Karpas-422 (cell line): ENCODE measurements around the gene RNF31. TPM values are rescaled to one million over a fixed set of nuclear protein-coding genes. Genes with fewer than 3 reads are reported as not detected.

Source experiments
- DNase-seq: peaks from one replicate; pipeline ENCODE4 v3.0.0-alpha.2; 2015
- H2AFZ ChIP-seq: fragments of 200-600 bp; sonication (generic); 2 replicates; pipeline ENCODE4 v1.6.1; 2014; ENCODE audit warnings: antibody characterized with exemption, low read length, mixed read lengths
- H3K27ac ChIP-seq: fragments of 200-600 bp; sonication (generic); 2 replicates; pipeline ENCODE4 v1.5.1; 2014; ENCODE audit warnings: mild to moderate bottlenecking, low read length, moderate library complexity
- H3K27me3 ChIP-seq: fragments of 200-600 bp; sonication (generic); 2 replicates; pipeline ENCODE4 v1.6.1; 2014; ENCODE audit warnings: low read length, mixed read lengths
- H3K36me3 ChIP-seq: fragments of 200-600 bp; sonication (generic); 2 replicates; pipeline ENCODE4 v1.6.1; 2014; ENCODE audit warnings: low read length, mixed read lengths; ENCODE audit not compliant: insufficient read depth
- H3K4me1 ChIP-seq: fragments of 200-600 bp; sonication (generic); 2 replicates; pipeline ENCODE4 v1.6.1; 2014; ENCODE audit warnings: mild to moderate bottlenecking, low read length, mixed read lengths
- H3K4me2 ChIP-seq: fragments of 200-600 bp; sonication (generic); 2 replicates; pipeline ENCODE4 v1.6.1; 2014; ENCODE audit warnings: low read length, low read depth, mild to moderate bottlenecking; ENCODE audit not compliant: poor library complexity, severe bottlenecking
- H3K4me3 ChIP-seq: fragments of 200-600 bp; sonication (generic); 2 replicates; pipeline ENCODE4 v1.5.1; 2014; ENCODE audit warnings: mild to moderate bottlenecking, antibody characterized with exemption, low read length, mixed read lengths
- H3K79me2 ChIP-seq: fragments of 200-600 bp; sonication (generic); 2 replicates; pipeline ENCODE4 v1.6.1; 2014; ENCODE audit warnings: mild to moderate bottlenecking, low read length, mixed read lengths
- H3K9ac ChIP-seq: fragments of 200-600 bp; sonication (generic); 2 replicates; pipeline ENCODE4 v1.6.0; 2014; ENCODE audit warnings: low read length
- H3K9me2 ChIP-seq: fragments of 200-600 bp; sonication (generic), shearing (Covaris generic); replicated peaks from 2 replicates; pipeline ENCODE4 v1.6.0; 2014; ENCODE audit warnings: mild to moderate bottlenecking, low read length, moderate library complexity; ENCODE audit not compliant: insufficient read depth
- H3K9me3 ChIP-seq: fragments of 300-700, 200-600 bp; sonication (generic); 2 replicates; pipeline ENCODE4 v1.6.1; 2014; ENCODE audit warnings: low read length, mixed read lengths
- H4K20me1 ChIP-seq: fragments of 200-600 bp; sonication (generic); 2 replicates; pipeline ENCODE4 v1.6.1; 2014; ENCODE audit warnings: mild to moderate bottlenecking, antibody characterized with exemption, low read length, low read depth; ENCODE audit not compliant: insufficient read depth
- total RNA-seq: library from RNA; depleted of rRNA; stranded (reverse); fragments of >200 nt; shearing (Covaris generic); gene quantifications from 2 replicates; pipeline ENCODE4 v1.2.3, GENCODE V29; 2014; ENCODE audit warnings: low replicate concordance

Gene RNF31
- total RNA-seq, 1 experiment from 2014 or later: 82.0 TPM

GRCh38 chr14:24184104-24184970, 37.0 kb downstream of the RNF31 start:
- Histone ChIP-seq H3K27me3 (no peaks in the 10 kb centered on the region), H3K9ac (no peak overlapping the region), H3K4me2 (no peak overlapping the region), H3K4me3 (no peak overlapping the region), H3K79me2 (peaks cover 26% of the 10 kb centered on the region), H3K4me1 (peaks cover 18% of the 10 kb centered on the region), H3K36me3 (peaks cover 24% of the 10 kb centered on the region), H3K27ac (no peak overlapping the region), H4K20me1 (0 out of 2 replicates have a peak, but pooled peaks cover 4% of the 10 kb centered on the region), H3K9me2 (no peaks in the 10 kb centered on the region), H3K9me3 (no peaks in the 10 kb centered on the region), H2AFZ (no peak overlapping the region)
- DNase-seq: no peak

GRCh38 chr14:24185026-24185425, 37.7 kb downstream of the RNF31 start:
- peaks cover 25% of the 10 kb centered on the region for H3K4me1 ChIP-seq
- peaks cover 18% of the 10 kb centered on the region for H3K36me3 ChIP-seq
- no peaks in the 10 kb centered on the region for H3K9me3 ChIP-seq
- H3K9me2 ChIP-seq: no peaks in the 10 kb centered on the region
- no peak overlapping the region for H3K4me2 ChIP-seq
- no peak overlapping the region for H3K4me3 ChIP-seq
- no peak overlapping the region for H2AFZ ChIP-seq
- H3K79me2 ChIP-seq: peaks cover 26% of the 10 kb centered on the region
- H3K9ac ChIP-seq: no peak overlapping the region
- DNase-seq: no peak
- 0 out of 2 replicates have a peak, but pooled peaks cover under 1% of the 10 kb centered on the region for H4K20me1 ChIP-seq
- no peak overlapping the region for H3K27ac ChIP-seq
- no peaks in the 10 kb centered on the region for H3K27me3 ChIP-seq

GRCh38 chr14:24185741-24186140, 38.4 kb downstream of the RNF31 start:
- DNase-seq: no peak
- peaks cover 18% of the 10 kb centered on the region; the same call in 1 of the 2 replicates for H3K36me3 ChIP-seq

GRCh38 chr14:24186831-24187538, 39.7 kb downstream of the RNF31 start:
- Histone ChIP-seq H3K4me3 (peak overlapping the region; percentile 72; the same call in 1 of the 2 replicates), H3K4me1 (peaks cover 26% of the 10 kb centered on the region), H3K4me2 (peak overlapping the region; percentile 96), H2AFZ (no peak overlapping the region), H3K27me3 (no peaks in the 10 kb centered on the region), H3K9me2 (no peaks in the 10 kb centered on the region), H3K27ac (no peak overlapping the region), H3K36me3 (peaks cover 27% of the 10 kb centered on the region; the same call in 1 of the 2 replicates), H3K9me3 (no peaks in the 10 kb centered on the region), H4K20me1 (no peaks in the 10 kb centered on the region), H3K9ac (peak overlapping the region; percentile 82), H3K79me2 (peaks cover 36% of the 10 kb centered on the region)
- DNase-seq: no peak

More at GRCh38 chr14:24185741-24186140, 38.4 kb downstream of the RNF31 start:
- no peak overlapping the region for H2AFZ ChIP-seq
- H3K79me2 ChIP-seq: peaks cover 26% of the 10 kb centered on the region
- no peaks in the 10 kb centered on the region for H3K9me3 ChIP-seq
- no peaks in the 10 kb centered on the region for H3K9me2 ChIP-seq
- H3K27ac ChIP-seq: no peak overlapping the region
- H3K9ac ChIP-seq: no peak overlapping the region
- H4K20me1 ChIP-seq: no peaks in the 10 kb centered on the region
- H3K27me3 ChIP-seq: no peaks in the 10 kb centered on the region
- peaks cover 26% of the 10 kb centered on the region for H3K4me1 ChIP-seq
- H3K4me2 ChIP-seq: no peak overlapping the region
- no peak overlapping the region for H3K4me3 ChIP-seq

GRCh38 chr14:24187539-24187915, 40.2 kb downstream of the RNF31 start:
- H3K9me3 ChIP-seq: no peaks in the 10 kb centered on the region
- H3K27me3 ChIP-seq: no peaks in the 10 kb centered on the region
- H3K79me2 ChIP-seq: peaks cover 41% of the 10 kb centered on the region
- peak overlapping the region; percentile 82 for H3K9ac ChIP-seq
- peaks cover 26% of the 10 kb centered on the region for H3K4me1 ChIP-seq
- H3K4me3 ChIP-seq: peak overlapping the region; percentile 72
- H2AFZ ChIP-seq: no peak overlapping the region
- peaks cover 32% of the 10 kb centered on the region for H3K36me3 ChIP-seq
- H3K4me2 ChIP-seq: peak overlapping the region; percentile 96
- DNase-seq: no peak
- no peaks in the 10 kb centered on the region for H4K20me1 ChIP-seq
- H3K9me2 ChIP-seq: no peaks in the 10 kb centered on the region
- H3K27ac ChIP-seq: peak overlapping the region; percentile 44; the same call in 1 of the 2 replicates

- H3K9ac ChIP-seq: peak within 1 kb of the TSS; percentile 82
These were observed 41.2 kb downstream of the RNF31 start, which contains the start of gene IPO4 for GRCh38 chr14:24188251-24189058. TSS of gene IPO4 (minus strand) at chr14:24188816. CDS start at chr14:24188787, 29 bp downstream.

GRCh38 chr14:24189059-24189375, 41.7 kb downstream of the RNF31 start:
- Histone ChIP-seq H3K9me3 (no peaks in the 10 kb centered on the region), H3K79me2 (peaks cover 50% of the 10 kb centered on the region), H3K27ac (peak overlapping the region; percentile 64), H3K9ac (peak overlapping the region; percentile 59), H3K27me3 (no peaks in the 10 kb centered on the region), H3K36me3 (peaks cover 40% of the 10 kb centered on the region), H3K4me3 (peak overlapping the region; percentile 72), H2AFZ (no peak overlapping the region), H3K9me2 (no peaks in the 10 kb centered on the region), H3K4me2 (peak overlapping the region; percentile 96), H3K4me1 (peaks cover 28% of the 10 kb centered on the region), H4K20me1 (no peaks in the 10 kb centered on the region)
- DNase-seq: no peak

More at GRCh38 chr14:24188251-24189058, 41.2 kb downstream of the RNF31 start, which contains the start of gene IPO4:
- peaks cover 26% of the 10 kb centered on the region for H3K4me1 ChIP-seq
- H2AFZ ChIP-seq: no peak within 1 kb of the TSS
- no peaks in the 10 kb centered on the region for H3K9me2 ChIP-seq
- peak within 1 kb of the TSS; percentile 64 for H3K27ac ChIP-seq
- H3K79me2 ChIP-seq: peaks cover 47% of the 10 kb centered on the region
- DNase-seq: peak; percentile 100
- H4K20me1 ChIP-seq: no peaks in the 10 kb centered on the region
- peak within 1 kb of the TSS; percentile 96 for H3K4me2 ChIP-seq
- no peaks in the 10 kb centered on the region for H3K9me3 ChIP-seq
- H3K36me3 ChIP-seq: peaks cover 38% of the 10 kb centered on the region
- H3K27me3 ChIP-seq: no peaks in the 10 kb centered on the region
- peak within 1 kb of the TSS; percentile 72 for H3K4me3 ChIP-seq
